Smooth muscle cell of bladder (primary cell): ENCODE results near the gene AVPR1A. TPM values are rescaled to one million over a fixed set of nuclear protein-coding genes. Genes with fewer than 3 reads are reported as not detected.

Experiments
- total RNA-seq: library from RNA; depleted of rRNA; stranded (reverse); fragments of >200 nt; gene quantifications from 2 replicates; pipeline ENCODE4 v1.2.3, GENCODE V29; 2014

AVPR1A gene
- under 0.01 and 0.18 TPM in 2 replicates for total RNA-seq

DNA sequence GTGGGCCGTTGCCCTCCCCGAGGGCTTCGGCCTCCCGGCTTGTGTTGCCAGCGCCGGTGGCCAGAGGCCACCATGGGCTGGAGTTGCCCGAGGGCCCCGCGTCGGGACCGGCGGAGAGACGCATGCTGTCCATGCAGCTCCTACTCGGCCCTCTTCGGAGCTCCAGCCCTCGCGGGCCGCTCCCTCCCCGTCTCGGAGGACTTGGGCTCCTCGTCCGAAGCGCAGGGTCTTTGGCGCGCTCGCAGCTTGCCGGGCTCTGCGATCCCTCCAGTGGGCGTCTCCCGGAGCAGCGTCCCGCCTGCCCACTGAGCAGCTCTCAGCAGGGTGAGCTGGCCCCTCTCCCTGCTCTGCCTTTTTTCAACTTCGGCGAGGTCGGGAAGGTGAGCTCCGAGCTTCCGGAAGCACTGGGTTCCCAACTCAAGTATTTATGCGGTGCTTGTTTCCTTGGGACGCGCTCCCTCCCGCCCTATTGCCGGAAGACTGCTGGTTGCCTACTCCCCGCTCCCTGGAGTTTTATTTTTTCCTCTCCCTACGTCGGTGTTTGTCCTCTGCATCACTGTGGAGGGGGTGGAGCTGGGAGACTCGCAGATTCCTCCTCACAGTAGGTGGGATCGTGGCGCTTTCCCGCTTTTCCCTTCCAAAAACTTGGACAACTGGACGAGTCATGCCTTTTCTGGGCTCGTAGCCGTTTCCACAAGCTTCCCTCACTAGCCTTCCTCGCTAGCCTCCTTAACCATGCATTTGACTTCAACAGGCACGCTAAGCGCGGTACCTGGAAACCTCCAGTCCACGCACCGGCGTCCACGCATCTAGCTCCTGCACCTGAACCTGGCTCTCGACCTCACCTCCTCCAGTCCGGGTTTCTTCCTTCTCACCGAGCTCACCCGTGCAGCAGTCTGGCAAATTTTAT lies at the start of gene AVPR1A:
TSS of gene AVPR1A (minus strand) at position 489 of the 910 bp plus-strand sequence. CDS start at position 124, 365 bp downstream.

Other genes with a start within 250 kb of the AVPR1A start
- 0.43 and 0.92 TPM in 2 replicates for gene PPM1H, start 216.1 kb downstream of the AVPR1A start, total RNA-seq